A549 (cell line): ENCODE data around the gene AP4S1. TPM values are rescaled to one million over a fixed set of nuclear protein-coding genes. Genes with fewer than 3 reads are reported as not detected.
A peak's percentile ranks its signal among the peaks of the same experiment; 100 is the strongest.

Experiments
- ATAC-seq, 2 experiments: fragments of 200-7000 bp in 1 of 2; fragments of >200 bp in 1 of 2; cut with Nextera tagmentation in 1 of 2; cut with Tn5 transposase in 1 of 2; 3 replicates each; pipeline versions ENCODE4 v1.8.0 to v1.9.1; 2018 to 2020; ENCODE audit warnings: mild to moderate bottlenecking in 1 of 2, moderate library complexity in 1 of 2
- CTCF ChIA-PET: fragments of 300-600 bp; sonication (Branson Sonifier 250); formaldehyde crosslinking; extraction: SDS; loops from one replicate; lab custom pipeline; 2021; ENCODE audit warnings: antibody characterized with exemption, inconsistent platforms; lab: Yijun Ruan, JAX
- POLR2A ChIA-PET: fragments of 350-600 bp; formaldehyde crosslinking; extraction: SDS; loops from one replicate; lab custom pipeline; 2021; ENCODE audit warnings: antibody characterized with exemption, inconsistent platforms; lab: Yijun Ruan, JAX
- DNase-seq, 2 experiments: peaks; one replicate each; pipeline versions ENCODE4 v3.0.0 to v3.0.0-alpha.2; 2011 to 2016; ENCODE audit warnings: low read depth in 1 of 2, low spot score in 1 of 2
- FAIRE-seq: peaks from 2 replicates; lab custom pipeline; 2011; peaks lifted over from hg19 to GRCh38; lab: Jason Lieb, UNC
- H3K27ac ChIP-seq, 2 experiments: fragments of >200 bp; sonication (Bioruptor Twin); formaldehyde crosslinking; 3 replicates each; pipeline ENCODE4 v1.5.1; 2016 to 2017
- H3K4me1 ChIP-seq: fragments of >200 bp; sonication (Bioruptor Twin); formaldehyde crosslinking; 3 replicates; pipeline ENCODE4 v1.6.1; 2016
- H3K4me2 ChIP-seq: fragments of >200 bp; sonication (Bioruptor Twin); formaldehyde crosslinking; 3 replicates; pipeline ENCODE4 v1.6.1; 2016
- H3K4me3 ChIP-seq: fragments of >200 bp; sonication (Bioruptor Twin); formaldehyde crosslinking; 3 replicates; pipeline ENCODE4 v1.5.1; 2016
- H3K9me3 ChIP-seq: fragments of >200 bp; sonication (Bioruptor Twin); formaldehyde crosslinking; 3 replicates; pipeline ENCODE4 v1.6.1; 2016
- CBX8 ChIP-seq: fragments of 200-600 bp; sonication (generic); IDR thresholded peaks from 2 replicates; pipeline ENCODE4 v1.6.1; 2016
- CEBPB ChIP-seq, 2 experiments: fragments of >200 bp in 1 of 2; sonication (Bioruptor Twin) in 1 of 2; formaldehyde crosslinking in 1 of 2; IDR thresholded peaks; 2 replicates each; pipeline ENCODE4 v1.6.1; 2012 to 2016
- EHMT2 ChIP-seq: fragments of 200-600 bp; sonication (generic); IDR thresholded peaks from 2 replicates; pipeline ENCODE4 v1.6.1; 2016; ENCODE audit warnings: antibody characterized with exemption, low read depth, mild to moderate bottlenecking, moderate library complexity
- ELK1 ChIP-seq: fragments of 150-350 bp; IDR thresholded peaks from 2 replicates; pipeline ENCODE4 v1.6.1; 2014; ENCODE audit warnings: low read depth, mild to moderate bottlenecking, low read length
- EP300 ChIP-seq, 2 experiments: fragments of >200 bp; sonication (Bioruptor Twin); formaldehyde crosslinking; IDR thresholded peaks; 2 replicates in 1 of 2; 3 replicates in 1 of 2; pipeline ENCODE4 v1.6.1; 2016 to 2017
- ESRRA ChIP-seq: fragments of 150-350 bp; IDR thresholded peaks from 2 replicates; pipeline ENCODE4 v1.6.1; 2014; ENCODE audit warnings: mild to moderate bottlenecking, low read length, borderline replicate concordance
- FOSL2 ChIP-seq, 2 experiments: fragments of 450-650 bp in 1 of 2; fragments of >200 bp in 1 of 2; sonication (Bioruptor Twin) in 1 of 2; formaldehyde crosslinking; IDR thresholded peaks; 2 replicates each; pipeline versions ENCODE4 v1.5.0 to v1.6.1; 2016 to 2020; ENCODE audit warnings: mild to moderate bottlenecking in 1 of 2, moderate library complexity in 1 of 2
- FOXS1 ChIP-seq: fragments of 250-450 bp; sonication (Bioruptor Pico); IDR thresholded peaks from 2 replicates; pipeline ENCODE4 v1.5.0; 2020; ENCODE audit warnings: mild to moderate bottlenecking, moderate library complexity
- GATA3 ChIP-seq: IDR thresholded peaks from 2 replicates; pipeline ENCODE4 v1.6.1; 2012; ENCODE audit warnings: borderline replicate concordance
- HDAC2 ChIP-seq: fragments of 200-600 bp; sonication (generic); IDR thresholded peaks from 2 replicates; pipeline ENCODE4 v1.6.1; 2016
- HES2 ChIP-seq: fragments of >200 bp; sonication (Bioruptor Twin); formaldehyde crosslinking; IDR thresholded peaks from 2 replicates; pipeline ENCODE4 v1.6.1; 2016
- HEYL ChIP-seq: fragments of 250-450 bp; sonication (Bioruptor Pico); IDR thresholded peaks from 2 replicates; pipeline ENCODE4 v1.8.0; 2021; ENCODE audit warnings: mild to moderate bottlenecking, moderate library complexity
- KDM5A ChIP-seq: fragments of 200-600 bp; sonication (generic); IDR thresholded peaks from 2 replicates; pipeline ENCODE4 v1.6.1; 2016; ENCODE audit warnings: antibody characterized with exemption, mild to moderate bottlenecking
- MYC ChIP-seq: IDR thresholded peaks from 2 replicates; pipeline ENCODE4 v1.6.1; 2012; ENCODE audit warnings: mild to moderate bottlenecking, inconsistent platforms, low read length, improper control_type of control experiment, borderline replicate concordance
- NR3C1 ChIP-seq: fragments of >200 bp; sonication (Bioruptor Twin); formaldehyde crosslinking; IDR thresholded peaks from 3 replicates; pipeline ENCODE4 v1.6.1; 2017
- PHF8 ChIP-seq: fragments of 200-600 bp; sonication (generic); IDR thresholded peaks from 2 replicates; pipeline ENCODE4 v1.6.1; 2016; ENCODE audit warnings: low read depth, mild to moderate bottlenecking, antibody characterized with exemption, moderate library complexity, borderline replicate concordance
- POLR2A ChIP-seq: IDR thresholded peaks from 2 replicates; pipeline ENCODE4 v1.6.1; 2012; ENCODE audit warnings: mild to moderate bottlenecking, low read length
- POLR2AphosphoS2 ChIP-seq: conservative IDR thresholded peaks from 2 replicates; pipeline ENCODE4 v1.6.1; 2012; ENCODE audit warnings: low read length, improper control_type of control experiment, inconsistent platforms
- RARB ChIP-seq: fragments of 250-450 bp; sonication (Bioruptor Pico); IDR thresholded peaks from 2 replicates; pipeline ENCODE4 v1.8.0; 2021; ENCODE audit warnings: mild to moderate bottlenecking, moderate library complexity
- RFX5 ChIP-seq: fragments of 450-650 bp; IDR thresholded peaks from 2 replicates; pipeline ENCODE4 v1.7.1; 2014; ENCODE audit warnings: antibody characterized with exemption, mild to moderate bottlenecking, moderate library complexity
- RNF2 ChIP-seq: fragments of 200-600 bp; sonication (generic); IDR thresholded peaks from 2 replicates; pipeline ENCODE4 v1.6.1; 2016; ENCODE audit warnings: low read depth, mild to moderate bottlenecking, antibody characterized with exemption, moderate library complexity, borderline replicate concordance
- TFCP2L1 ChIP-seq: fragments of 250-450 bp; sonication (Bioruptor Pico); IDR thresholded peaks from 2 replicates; pipeline ENCODE4 v1.5.0; 2021; ENCODE audit warnings: mild to moderate bottlenecking
- TP53 ChIP-seq: fragments of 250-450 bp; sonication (Bioruptor Pico); IDR thresholded peaks from 2 replicates; pipeline ENCODE4 v1.5.0; 2021; ENCODE audit warnings: mild to moderate bottlenecking, moderate library complexity
- ZC3H11A ChIP-seq: fragments of 450-650 bp; IDR thresholded peaks from 2 replicates; pipeline ENCODE4 v1.6.1; 2014; ENCODE audit warnings: antibody characterized with exemption, mild to moderate bottlenecking
- ZFP36 ChIP-seq: fragments of 450-650 bp; IDR thresholded peaks from 2 replicates; pipeline ENCODE4 v1.6.1; 2014; ENCODE audit warnings: borderline replicate concordance; ENCODE audit not compliant: partially characterized antibody
- WGBS: methylation state at CpG from one replicate; pipeline ENCODE4 v1.1.6; 2017; ENCODE audit errors: missing lambda C conversion rate; 5-methylcytosine and 5-hydroxymethylcytosine counted together
- polyA plus RNA-seq, 4 experiments: library from polyadenylated mRNA; depleted of rRNA in 3 of 4; stranded (reverse); fragments of >200 nt; fragmentation: RNase III in 1 of 4; extraction: RNeasy Plus Mini Kit Qiagen cat#74134 plus additional on column Dnase treatment in 1 of 4; gene quantifications; 2 replicates in 3 of 4; 3 replicates in 1 of 4; pipeline ENCODE4 v1.2.3, GENCODE V29; 2011 to 2017

The AP4S1 gene
- polyA plus RNA-seq, 2 of the 4 experiments (the other 2 are of a cell fraction) = 12.4 to 13.4 TPM

- H3K4me3 ChIP-seq = no peak overlapping the region
- no peak overlapping the region for H3K4me2 ChIP-seq
- no peaks in the 10 kb centered on the region for H3K9me3 ChIP-seq
- no peak overlapping the region for H3K27ac ChIP-seq
- ChIA-PET CTCF (interaction anchor here (0.5 to 1.2 kb wide), 3 partner anchors 10 to 25 kb away, joined by 3 to 4 read pairs (median 3); no protein-coding TSS in a partner anchor), POLR2A (no interaction called here)
- no peak for FAIRE-seq
- no peak for TF ChIP-seq RARB
- TF ChIP-seq ESRRA = no peak
- TF ChIP-seq FOSL2 (IDR thresholded peaks at IDR 0.05) = no peak
- TF ChIP-seq FOSL2 (CRISPR knock-in tag; IDR thresholded peaks at IDR 0.05) = no peak
- TF ChIP-seq HEYL (CRISPR knock-in tag) = no peak
- TF ChIP-seq HDAC2 = no peak
- no peak for TF ChIP-seq PHF8
- TF ChIP-seq EHMT2 = no peak
- TF ChIP-seq HES2 = no peak
- no peak for DNase-seq
- no peak for ATAC-seq
- peaks cover 27% of the 10 kb centered on the region for H3K4me1 ChIP-seq
- 93% methylated on average over 1 of the region's 1 CpG for WGBS
Measured at GRCh38 chr14:31057035-31057434, 31.6 kb downstream of the AP4S1 start.

GRCh38 chr14:31057701-31058364 is 32.4 kb downstream of the AP4S1 start:
- ChIA-PET POLR2A (no interaction called here), CTCF (interaction anchor here (0.7 to 1.2 kb wide), 3 partner anchors 10 to 30 kb away, joined by 3 to 4 read pairs (median 3); no protein-coding TSS in a partner anchor)
- FAIRE-seq = no peak
- H3K4me3 ChIP-seq = no peak overlapping the region
- ATAC-seq = no peak
- peak overlapping the region in 1 of 2 experiments; percentile 48; a peak in 1 of 6 replicates for H3K27ac ChIP-seq
- TF ChIP-seq GATA3 = no peak
- no peak for TF ChIP-seq FOSL2 (IDR thresholded peaks at IDR 0.05)
- no peak for TF ChIP-seq FOSL2 (CRISPR knock-in tag; IDR thresholded peaks at IDR 0.05)
- no peak for TF ChIP-seq ZC3H11A
- no peak for TF ChIP-seq HES2
- no peak for TF ChIP-seq FOXS1 (CRISPR knock-in tag)
- TF ChIP-seq CBX8 = no peak
- TF ChIP-seq KDM5A = no peak
- TF ChIP-seq RFX5 = no peak
- no peak for DNase-seq
- H3K4me1 ChIP-seq = peaks cover 27% of the 10 kb centered on the region
- WGBS = 96% methylated on average over 12 of the region's 12 CpGs
- H3K4me2 ChIP-seq = no peak overlapping the region
- no peaks in the 10 kb centered on the region for H3K9me3 ChIP-seq

GRCh38 chr14:31059152-31059924 is 33.9 kb downstream of the AP4S1 start:
- H3K4me3 ChIP-seq = no peak overlapping the region
- ChIA-PET CTCF (interaction anchor here (1.8 kb wide), 1 partner anchor 79 kb away, joined by 4 read pairs; no protein-coding TSS in a partner anchor), POLR2A (interaction anchor here (1.8 kb wide), 1 partner anchor 33 kb away, joined by 9 read pairs; the partner anchor contains the start of gene STRN3)
- peak overlapping the region; percentile 37 for H3K4me2 ChIP-seq
- no peaks in the 10 kb centered on the region for H3K9me3 ChIP-seq
- ATAC-seq (no peak), DNase-seq (peak in 1 of 2 experiments; percentile 15), FAIRE-seq (no peak)
- H3K27ac ChIP-seq = peak overlapping the region in 1 of 2 experiments; percentile 56; a peak in 2 of 6 replicates
- no peak for TF ChIP-seq ELK1
- TF ChIP-seq TFCP2L1 (CRISPR knock-in tag) = no peak
- no peak for TF ChIP-seq NR3C1
- TF ChIP-seq CEBPB (IDR thresholded peaks at IDR 0.05) = peak; percentile 60 to 79; a peak in 2 of 4 replicates
- no peak for TF ChIP-seq EHMT2
- TF ChIP-seq EP300 (IDR thresholded peaks at IDR 0.05) = 0 out of 5 replicates have a peak, but pooled peaks of 1 of the 2 experiments have one; percentile 23
- no peak for TF ChIP-seq POLR2A
- no peak for TF ChIP-seq ZFP36
- TF ChIP-seq TP53 (CRISPR knock-in tag) = no peak
- no peak for TF ChIP-seq RNF2
- no peak for TF ChIP-seq MYC
- no peak for TF ChIP-seq PHF8
- no peak for TF ChIP-seq POLR2AphosphoS2
- no peak for TF ChIP-seq HES2
- WGBS = 41% methylated on average over 1 of the region's 1 CpG
- peaks cover 21% of the 10 kb centered on the region for H3K4me1 ChIP-seq
